Measurements from ENCODE around the gene CSNK2A2.

Gene CSNK2A2

GRCh38 chr16:58198022-58198683 lies at the start of gene CSNK2A2:
TSS of gene CSNK2A2 (minus strand) at chr16:58198106. CDS start at chr16:58197736, 370 bp downstream.
- DNase-seq, result peak; percentile 31

- no peak for DNase-seq
Measured at GRCh38 chr16:58243528-58244004, 45.7 kb upstream of the CSNK2A2 start.

- no peak for DNase-seq
Measured at GRCh38 chr16:58236831-58237230, 38.9 kb upstream of the CSNK2A2 start.

GRCh38 chr16:58236231-58236690 lies 38.4 kb upstream of the CSNK2A2 start:
- peak; percentile 41 for DNase-seq

- DNase-seq, result no peak
Measured at GRCh38 chr16:58235663-58236062, 37.8 kb upstream of the CSNK2A2 start.

GRCh38 chr16:58234831-58235595 lies 37.1 kb upstream of the CSNK2A2 start:
- DNase-seq, result no peak

- no peak for DNase-seq
Measured at GRCh38 chr16:58230259-58230658, 32.4 kb upstream of the CSNK2A2 start.

GRCh38 chr16:58226790-58227189 lies 28.9 kb upstream of the CSNK2A2 start:
- DNase-seq, result no peak

GRCh38 chr16:58225965-58226602 lies 28.2 kb upstream of the CSNK2A2 start:
- DNase-seq, result no peak

- DNase-seq, result peak; percentile 24
Measured at GRCh38 chr16:58222532-58223316, 24.8 kb upstream of the CSNK2A2 start.

GRCh38 chr16:58219432-58219831 lies 21.5 kb upstream of the CSNK2A2 start:
- DNase-seq, result no peak

GRCh38 chr16:58218786-58219185 lies 20.9 kb upstream of the CSNK2A2 start:
- DNase-seq, result no peak

GRCh38 chr16:58217311-58217925 lies 19.5 kb upstream of the CSNK2A2 start:
- no peak for DNase-seq

- DNase-seq, result no peak
Measured at GRCh38 chr16:58212824-58213655, 15.1 kb upstream of the CSNK2A2 start.

GRCh38 chr16:58211846-58212245 lies 13.9 kb upstream of the CSNK2A2 start:
- no peak for DNase-seq

- DNase-seq, result no peak
Measured at GRCh38 chr16:58211245-58211644, 13.3 kb upstream of the CSNK2A2 start.

- DNase-seq, result no peak
Measured at GRCh38 chr16:58205276-58206036, 7.5 kb upstream of the CSNK2A2 start.

- no peak for DNase-seq
Measured at GRCh38 chr16:58201163-58201562, 3.3 kb upstream of the CSNK2A2 start.

GRCh38 chr16:58200004-58200797 lies 2.3 kb upstream of the CSNK2A2 start:
- DNase-seq, result no peak
